Measurements from ENCODE around the gene VPS16.

GRCh38 chr20:2793471-2793870 is 47.1 kb upstream of the VPS16 start:
- TF ChIP-seq CTCF (IDR thresholded peaks at IDR 0.05; ENCODE audit: control extremely low read depth in 1 of 3, insufficient read depth in 1 of 3, low read depth in 1 of 3, low read length in 3 of 3) (no peak), TAF1 (IDR thresholded peaks at IDR 0.05; ENCODE audit: low read depth, low read length) (no peak), ATF3 (IDR thresholded peaks at IDR 0.05; ENCODE audit: insufficient read depth, low read depth, low read length) (no peak), EP300 (IDR thresholded peaks at IDR 0.05; ENCODE audit: borderline replicate concordance in 1 of 2, low read depth in 2 of 2, low read length in 2 of 2) (no peak), YY1 (IDR thresholded peaks at IDR 0.05; ENCODE audit: low read depth, low read length) (no peak), POLR2AphosphoS5 (IDR thresholded peaks at IDR 0.05; ENCODE audit: low read depth, low read length) (no peak; the same call in 1 of the 2 replicates), NRF1 (IDR thresholded peaks at IDR 0.05; ENCODE audit: low read depth, low read length) (no peak), CHD2 (IDR thresholded peaks at IDR 0.05; ENCODE audit: low read length) (no peak), BACH1 (IDR thresholded peaks at IDR 0.05; ENCODE audit: low read length) (no peak), SRF (IDR thresholded peaks at IDR 0.05; ENCODE audit: low read depth, low read length) (no peak)
